Natural killer cell treated with Interleukin-12 subunit alpha and Interleukin-12 subunit beta and Interleukin-15 and Interleukin-18, amount 100 ng/mL, for 72 hours (primary cell): ENCODE results near the gene PKN2. TPM values are rescaled to one million over a fixed set of nuclear protein-coding genes. Genes with fewer than 3 reads are reported as not detected.
"Not testable (repeated sequence)": the region's sequence is repeated elsewhere in the genome, so short reads cannot be mapped to it uniquely, and the experiment has no call there.

ENCODE experiments used
- ATAC-seq, 2 donors: fragments of 150-1000 bp; cut with Tn5 transposase in 1 of 2; sonication (Bioruptor Pico), chemical (Tn5 transposase) in 1 of 2; 2 replicates each; pipeline ENCODE4 v1.10.0; 2021
- DNase-seq: peaks from one replicate; pipeline ENCODE4 v3.0.0; 2022; ENCODE audit warnings: low spot score
- H3K27ac Mint-ChIP-seq, 2 donors: 1 replicate in 1 of 2; 2 replicates in 1 of 2; pipeline ENCODE4 v1.8.0; 2022; ENCODE audit warnings: mixed read lengths in 2 of 2, mild to moderate bottlenecking in 1 of 2, moderate library complexity in 1 of 2
- H3K27me3 Mint-ChIP-seq, 2 donors: 1 replicate in 1 of 2; 2 replicates in 1 of 2; pipeline ENCODE4 v1.8.0; 2022; ENCODE audit warnings: mixed read lengths in 2 of 2
- H3K36me3 Mint-ChIP-seq: one replicate; pipeline ENCODE4 v1.8.0; 2022; ENCODE audit warnings: mixed read lengths
- H3K4me1 Mint-ChIP-seq, 2 donors: 1 replicate in 1 of 2; 2 replicates in 1 of 2; pipeline ENCODE4 v1.8.0; 2022; ENCODE audit warnings: low read depth in 2 of 2, mixed read lengths in 2 of 2, mild to moderate bottlenecking in 1 of 2
- H3K4me3 Mint-ChIP-seq: one replicate; pipeline ENCODE4 v1.8.0; 2022; ENCODE audit warnings: mixed read lengths
- H3K9me3 Mint-ChIP-seq: 2 replicates; pipeline ENCODE4 v1.8.0; 2022; ENCODE audit warnings: mixed read lengths
- total RNA-seq, 2 donors: library from RNA; stranded (reverse); gene quantifications; one replicate each; pipeline ENCODE4 v1.2.3, GENCODE V29; 2022

Gene PKN2
- total RNA-seq, 2 donors from 2014 or later, result 29.2 to 43.7 TPM

DNA sequence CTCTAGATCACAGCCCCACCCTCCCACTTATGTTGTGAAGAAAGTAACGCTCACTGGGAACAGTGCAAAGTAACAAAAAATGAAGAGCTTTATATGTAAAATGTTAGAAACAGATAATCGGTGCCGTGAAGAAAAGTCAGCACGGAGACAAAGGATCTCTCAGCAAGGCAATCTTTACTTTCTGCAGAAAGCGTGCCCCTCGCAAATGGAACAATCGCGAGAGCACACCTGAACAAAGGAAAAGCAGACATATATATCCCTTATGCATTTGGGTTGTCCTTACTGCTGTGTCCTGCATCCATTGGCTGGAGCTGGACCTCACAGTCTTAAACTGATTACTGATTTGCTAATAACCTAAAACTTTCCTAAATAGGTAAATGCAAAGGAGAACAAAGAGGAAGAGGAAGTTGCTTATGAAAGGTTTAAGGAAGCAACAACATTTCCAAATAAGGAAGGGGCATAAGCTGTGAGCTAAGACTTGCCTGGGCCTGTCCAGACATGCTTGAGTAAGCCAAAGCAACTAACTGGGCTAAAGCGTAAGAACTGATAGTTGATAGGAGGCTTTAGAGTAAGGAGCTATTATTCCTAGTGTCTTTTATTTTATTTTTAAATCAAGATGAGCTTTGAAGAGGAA, 117.6 kb downstream of the PKN2 start:
- Mint-ChIP-seq H3K9me3 (no peaks in the 10 kb centered on the region), H3K27ac (peak overlapping the region in 1 of 2 donors; percentile 13), H3K36me3 (peaks cover 13% of the 10 kb centered on the region), H3K4me1 (peaks cover 0 to 5% of the 10 kb centered on the region in 2 donors), H3K27me3 (no peaks in the 10 kb centered on the region), H3K4me3 (no peak overlapping the region)
- no peak for ATAC-seq
- DNase-seq, result no peak

DNA sequence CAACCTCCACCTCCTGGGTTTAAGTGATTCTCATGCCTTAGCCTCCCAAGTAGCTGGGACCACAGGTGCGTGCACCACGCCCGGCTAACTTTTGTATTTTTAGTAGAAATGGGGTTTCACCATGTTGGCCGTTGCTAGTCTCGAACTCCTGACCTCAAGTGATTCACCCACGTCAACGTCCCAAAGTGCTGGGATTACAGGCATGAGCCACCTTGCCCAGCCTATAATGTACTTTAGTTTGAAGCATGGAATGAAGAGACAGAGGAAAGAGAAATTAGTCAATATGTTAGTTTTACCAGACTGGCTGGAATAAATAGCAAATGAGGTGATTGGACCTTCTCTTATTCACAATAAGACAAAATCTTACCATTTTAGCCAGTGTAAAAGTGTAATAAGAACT, 118.3 kb downstream of the PKN2 start:
- no peaks in the 10 kb centered on the region for H3K27me3 Mint-ChIP-seq
- H3K4me3 Mint-ChIP-seq, result no peak overlapping the region
- no peak overlapping the region for H3K27ac Mint-ChIP-seq
- DNase-seq, result no peak
- no peaks in the 10 kb centered on the region for H3K9me3 Mint-ChIP-seq
- peaks cover 0 to 5% of the 10 kb centered on the region in 2 donors for H3K4me1 Mint-ChIP-seq
- H3K36me3 Mint-ChIP-seq, result peaks cover 13% of the 10 kb centered on the region
- no peak for ATAC-seq

DNA sequence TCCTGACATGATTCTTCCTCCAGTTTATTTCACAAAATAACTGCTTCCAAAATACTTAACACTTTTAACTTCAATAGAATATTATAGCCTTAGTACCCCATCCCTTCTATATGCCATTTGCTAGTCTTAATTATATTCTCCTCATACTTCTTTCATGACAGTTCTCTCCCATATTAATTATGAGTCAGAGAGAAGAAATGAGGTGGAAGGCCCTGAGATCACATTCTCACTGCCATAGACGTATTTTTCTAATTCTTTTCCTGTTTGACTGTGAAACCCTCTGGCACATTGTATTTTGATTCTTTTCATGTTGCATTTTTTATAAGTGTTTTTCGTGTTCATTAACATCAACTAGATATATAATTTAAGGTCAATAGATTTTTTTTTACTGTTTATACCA, 118.9 kb downstream of the PKN2 start:
- no peaks in the 10 kb centered on the region for H3K27me3 Mint-ChIP-seq
- H3K4me1 Mint-ChIP-seq, result peaks cover 0 to 5% of the 10 kb centered on the region in 2 donors
- H3K36me3 Mint-ChIP-seq, result peaks cover 13% of the 10 kb centered on the region
- no peak for DNase-seq
- no peak for ATAC-seq
- H3K4me3 Mint-ChIP-seq, result no peak overlapping the region
- no peak overlapping the region for H3K27ac Mint-ChIP-seq
- no peaks in the 10 kb centered on the region for H3K9me3 Mint-ChIP-seq

DNA sequence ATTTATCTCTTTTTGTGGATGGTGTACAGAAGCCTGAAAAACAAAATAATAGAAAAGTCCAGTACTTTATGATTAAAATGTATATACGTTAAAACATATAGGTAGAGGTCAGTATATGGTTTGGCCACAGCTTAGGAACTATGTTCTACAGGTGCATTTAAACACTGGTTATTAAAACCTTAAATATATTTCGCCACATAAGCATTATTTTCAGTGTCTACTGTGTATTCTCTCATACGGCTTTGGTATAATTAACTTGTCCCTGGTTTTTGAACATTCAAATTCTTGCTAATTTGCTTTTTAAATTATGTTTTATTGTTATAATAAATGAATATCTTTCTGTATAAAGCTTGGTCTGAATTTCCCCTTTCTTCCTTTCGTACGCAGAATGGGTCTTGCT, 119.4 kb downstream of the PKN2 start:
- Mint-ChIP-seq H3K27me3 (no peaks in the 10 kb centered on the region), H3K9me3 (no peaks in the 10 kb centered on the region), H3K4me3 (no peak overlapping the region), H3K36me3 (peaks cover 13% of the 10 kb centered on the region), H3K4me1 (peaks cover 0 to 5% of the 10 kb centered on the region in 2 donors), H3K27ac (no peak overlapping the region)
- no peak for DNase-seq
- ATAC-seq, result no peak

DNA sequence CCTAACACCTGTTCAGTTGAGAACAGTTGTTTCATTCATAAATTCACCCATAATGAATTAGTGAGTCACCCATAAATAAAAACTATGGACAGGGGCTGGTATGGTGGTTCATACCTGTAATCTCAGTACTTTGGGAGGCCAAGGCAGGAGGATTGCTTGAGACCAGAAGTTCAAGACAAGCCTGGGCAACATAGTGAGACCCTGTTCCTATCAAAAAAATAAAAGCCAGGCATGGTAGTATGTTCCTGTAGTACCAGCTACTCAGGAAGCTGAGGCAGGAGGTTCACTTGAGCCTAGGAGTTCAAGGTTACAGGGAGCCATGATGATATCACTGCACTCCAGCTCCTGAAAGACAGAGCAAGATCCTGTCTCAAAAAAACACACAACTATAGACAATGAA, 128.3 kb downstream of the PKN2 start:
- Mint-ChIP-seq H3K27ac (no peak overlapping the region), H3K27me3 (no peaks in the 10 kb centered on the region), H3K4me3 (no peak overlapping the region), H3K9me3 (no peaks in the 10 kb centered on the region), H3K36me3 (peaks cover 12% of the 10 kb centered on the region), H3K4me1 (no peaks in the 10 kb centered on the region)
- DNase-seq (no peak), ATAC-seq (no peak)

DNA sequence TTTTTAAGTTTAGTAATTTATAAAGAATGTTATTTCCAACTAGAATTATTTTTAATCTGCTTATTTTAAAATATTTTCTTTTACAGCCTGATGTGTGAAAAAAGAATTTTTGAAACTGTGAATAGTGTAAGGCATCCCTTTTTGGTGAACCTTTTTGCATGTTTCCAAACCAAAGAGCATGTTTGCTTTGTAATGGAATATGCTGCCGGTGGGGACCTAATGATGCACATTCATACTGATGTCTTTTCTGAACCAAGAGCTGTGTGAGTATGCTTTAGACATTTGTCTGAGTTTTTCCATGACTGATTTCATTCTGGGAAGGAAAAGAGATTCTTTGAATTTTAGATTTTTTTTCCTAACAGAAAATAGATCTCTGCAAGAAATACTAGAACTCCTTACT, 129.4 kb downstream of the PKN2 start:
- DNase-seq (no peak), ATAC-seq (no peak)
- H3K9me3 Mint-ChIP-seq, result no peaks in the 10 kb centered on the region
- H3K4me1 Mint-ChIP-seq, result no peaks in the 10 kb centered on the region
- H3K27ac Mint-ChIP-seq, result no peak overlapping the region
- H3K36me3 Mint-ChIP-seq, result peaks cover 12% of the 10 kb centered on the region
- no peak overlapping the region for H3K4me3 Mint-ChIP-seq
- H3K27me3 Mint-ChIP-seq, result no peaks in the 10 kb centered on the region

DNA sequence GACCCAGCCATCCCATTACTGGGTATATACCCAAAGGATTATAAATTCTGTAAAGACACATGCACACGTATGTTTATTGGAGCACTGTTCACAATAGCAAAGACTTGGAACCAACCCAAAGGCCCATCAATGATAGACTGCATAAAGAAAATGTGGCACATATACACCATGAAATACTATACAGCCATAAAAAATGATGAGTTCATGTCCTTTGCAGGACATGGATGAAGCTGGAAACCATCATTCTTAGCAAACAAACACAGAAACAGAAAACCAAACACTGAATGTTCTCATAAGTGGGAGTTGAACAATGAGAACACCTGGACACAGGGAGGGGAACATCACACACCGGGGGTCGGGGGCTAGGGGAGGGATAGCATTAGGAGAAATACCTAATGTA, 135.6 kb downstream of the PKN2 start:
- H3K36me3 Mint-ChIP-seq, H3K27me3 Mint-ChIP-seq, H3K4me3 Mint-ChIP-seq, ATAC-seq, DNase-seq, H3K27ac Mint-ChIP-seq, H3K9me3 Mint-ChIP-seq, H3K4me1 Mint-ChIP-seq: not testable (repeated sequence)

DNA sequence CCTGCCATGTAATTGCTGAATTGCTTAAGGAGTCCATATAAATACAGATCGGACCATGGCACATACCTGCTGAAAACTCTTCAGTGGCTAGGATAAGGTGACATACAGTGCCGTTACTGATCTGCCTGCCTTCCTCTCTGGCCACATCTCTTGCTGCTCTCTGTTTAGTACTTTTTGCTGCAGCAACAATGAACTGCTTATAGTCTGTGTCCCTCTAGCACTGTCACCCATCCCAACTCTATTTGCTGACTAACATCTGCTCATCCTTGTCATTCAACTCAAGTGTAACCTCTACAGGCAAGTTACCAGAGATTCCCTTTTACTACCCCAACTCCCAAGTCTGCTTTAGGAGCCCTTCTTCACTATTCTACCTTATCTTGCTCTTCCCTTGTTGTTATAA, 141.6 kb downstream of the PKN2 start:
- Mint-ChIP-seq H3K4me1 (no peaks in the 10 kb centered on the region), H3K9me3 (no peaks in the 10 kb centered on the region), H3K4me3 (no peak overlapping the region), H3K27ac (no peak overlapping the region), H3K36me3 (peaks cover 6% of the 10 kb centered on the region), H3K27me3 (no peaks in the 10 kb centered on the region)
- no peak for DNase-seq
- no peak for ATAC-seq

DNA sequence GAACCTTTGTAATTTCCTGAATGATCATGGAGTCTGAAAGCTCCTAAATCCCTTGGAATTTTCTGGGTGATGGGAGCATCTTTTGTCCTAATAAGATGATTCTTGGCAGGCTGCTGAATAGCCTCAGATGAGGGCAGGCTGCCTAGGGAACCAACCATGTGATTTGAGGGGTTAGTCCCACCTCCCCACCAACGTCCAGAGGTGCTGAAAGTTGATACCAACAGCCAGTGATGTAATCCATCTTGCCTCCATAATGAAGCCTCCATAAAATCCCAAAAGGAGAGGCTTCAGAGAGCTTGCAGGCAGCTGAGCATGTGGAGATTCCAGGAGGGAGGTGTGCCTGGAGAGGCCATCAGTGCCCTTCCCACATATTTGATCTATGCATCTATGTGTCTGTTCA, 163.6 kb downstream of the PKN2 start:
- Mint-ChIP-seq H3K4me3 (no peak overlapping the region), H3K9me3 (no peaks in the 10 kb centered on the region), H3K36me3 (no peaks in the 10 kb centered on the region), H3K4me1 (no peaks in the 10 kb centered on the region), H3K27me3 (no peaks in the 10 kb centered on the region), H3K27ac (no peak overlapping the region)
- ATAC-seq, result no peak
- DNase-seq, result no peak

DNA sequence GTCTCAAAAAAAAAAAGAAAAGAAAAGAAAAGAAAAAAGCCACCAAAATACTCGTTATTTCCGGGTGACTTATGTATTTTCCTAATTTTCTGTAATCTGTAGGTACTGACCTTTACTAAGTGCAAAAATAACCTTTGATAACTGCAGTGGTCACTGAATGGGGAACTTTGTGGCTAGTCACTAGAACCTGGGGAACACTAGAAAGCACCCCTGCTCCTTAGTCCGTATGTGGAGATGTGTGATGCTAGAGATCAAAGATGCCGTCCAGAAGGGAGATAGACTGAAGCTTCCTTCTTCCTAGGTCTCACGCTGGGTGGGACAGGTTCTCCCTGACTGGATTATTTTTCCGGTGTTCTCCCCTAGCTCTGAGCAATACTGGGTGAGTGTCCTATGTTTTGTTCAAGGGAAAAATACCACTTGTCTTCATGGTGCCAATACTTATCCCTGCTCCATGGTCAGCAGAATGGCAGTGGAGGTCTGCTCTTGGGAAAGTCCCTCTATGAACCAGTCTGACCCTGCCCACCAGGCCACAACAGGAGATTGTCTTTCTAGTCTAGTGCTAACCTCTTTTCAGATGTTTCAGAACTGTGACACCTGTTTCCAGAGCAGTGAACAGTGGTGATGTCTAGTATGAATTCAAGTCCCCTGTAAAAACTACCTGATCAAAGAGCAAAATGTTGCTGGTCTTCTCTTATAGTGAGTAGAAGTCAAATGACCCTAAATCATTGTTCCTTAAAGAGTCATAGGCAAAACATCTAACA, 167.4 kb downstream of the PKN2 start:
- H3K27me3 Mint-ChIP-seq, result no peaks in the 10 kb centered on the region
- no peak for ATAC-seq
- H3K36me3 Mint-ChIP-seq, result peaks cover 10% of the 10 kb centered on the region
- no peaks in the 10 kb centered on the region for H3K9me3 Mint-ChIP-seq
- no peak for DNase-seq
- no peak overlapping the region for H3K27ac Mint-ChIP-seq
- no peak overlapping the region for H3K4me3 Mint-ChIP-seq
- H3K4me1 Mint-ChIP-seq, result peaks cover 0 to 3% of the 10 kb centered on the region in 2 donors

DNA sequence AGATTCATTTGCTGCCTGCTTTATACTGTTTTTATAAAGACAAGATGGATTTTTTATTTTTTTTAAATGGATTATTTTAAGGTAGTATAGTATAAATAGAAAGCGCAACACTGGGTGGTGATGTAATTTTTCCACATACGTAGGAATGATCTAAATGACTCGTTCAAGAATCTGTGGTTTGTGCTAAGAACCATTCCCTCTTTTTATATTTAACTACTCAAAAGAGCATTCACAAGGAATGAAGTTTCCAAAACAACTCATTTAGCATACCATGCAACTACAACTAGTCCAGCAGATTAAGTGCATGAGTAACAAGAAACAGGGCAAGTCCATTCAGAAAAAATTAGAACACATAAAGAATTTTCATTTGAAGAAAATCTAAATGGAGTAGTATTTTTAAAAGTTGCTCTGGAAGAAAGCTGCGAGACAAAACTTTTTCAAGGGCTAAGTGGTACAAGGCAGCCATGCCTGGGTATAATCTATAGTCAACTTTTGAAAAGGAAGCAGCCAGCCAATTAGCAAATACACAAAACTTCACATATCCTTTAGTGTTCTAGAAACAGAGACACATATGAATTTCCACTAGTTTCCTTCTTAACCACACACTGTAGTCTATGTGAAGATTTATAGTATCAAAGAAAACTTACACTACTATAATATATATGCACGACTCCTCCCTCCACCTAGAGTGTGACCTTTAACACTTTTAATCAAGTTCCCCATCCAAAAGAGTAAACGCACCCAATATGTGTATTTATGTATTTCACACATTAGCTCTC, 183.9 kb downstream of the PKN2 start:
- Mint-ChIP-seq H3K27ac (peak overlapping the region; percentile 14 to 40), H3K4me1 (peaks cover 29 to 30% of the 10 kb centered on the region in 2 donors), H3K27me3 (no peaks in the 10 kb centered on the region), H3K9me3 (no peaks in the 10 kb centered on the region), H3K4me3 (peak overlapping the region; percentile 30), H3K36me3 (peaks cover 5% of the 10 kb centered on the region)
- ATAC-seq (peak in 1 of 2 donors; percentile 49), DNase-seq (no peak)

DNA sequence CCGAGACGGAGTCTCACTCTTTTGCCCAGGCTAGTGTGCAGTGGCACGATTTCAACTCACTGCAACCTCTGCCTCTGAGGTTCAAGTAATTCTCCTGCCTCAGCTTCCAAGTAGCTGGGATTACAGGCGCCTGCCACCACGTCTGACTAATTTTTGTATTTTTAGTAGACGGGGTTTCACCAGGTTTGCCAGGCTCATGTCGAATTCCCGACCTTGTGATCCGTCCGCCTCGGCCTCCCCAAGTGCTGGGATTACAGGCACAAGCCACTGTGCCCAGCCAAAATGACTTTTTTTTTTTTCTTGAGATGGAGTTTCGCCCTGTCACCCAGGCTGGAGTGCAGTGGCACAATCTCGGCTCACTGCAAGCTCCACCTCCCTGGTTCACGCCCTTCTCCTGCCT, 185.6 kb downstream of the PKN2 start:
- not testable (repeated sequence) for ATAC-seq, H3K9me3 Mint-ChIP-seq, H3K36me3 Mint-ChIP-seq, H3K27me3 Mint-ChIP-seq, H3K4me3 Mint-ChIP-seq, H3K27ac Mint-ChIP-seq, DNase-seq
- peaks cover 32 to 39% of the 10 kb centered on the region in 2 donors for H3K4me1 Mint-ChIP-seq

DNA sequence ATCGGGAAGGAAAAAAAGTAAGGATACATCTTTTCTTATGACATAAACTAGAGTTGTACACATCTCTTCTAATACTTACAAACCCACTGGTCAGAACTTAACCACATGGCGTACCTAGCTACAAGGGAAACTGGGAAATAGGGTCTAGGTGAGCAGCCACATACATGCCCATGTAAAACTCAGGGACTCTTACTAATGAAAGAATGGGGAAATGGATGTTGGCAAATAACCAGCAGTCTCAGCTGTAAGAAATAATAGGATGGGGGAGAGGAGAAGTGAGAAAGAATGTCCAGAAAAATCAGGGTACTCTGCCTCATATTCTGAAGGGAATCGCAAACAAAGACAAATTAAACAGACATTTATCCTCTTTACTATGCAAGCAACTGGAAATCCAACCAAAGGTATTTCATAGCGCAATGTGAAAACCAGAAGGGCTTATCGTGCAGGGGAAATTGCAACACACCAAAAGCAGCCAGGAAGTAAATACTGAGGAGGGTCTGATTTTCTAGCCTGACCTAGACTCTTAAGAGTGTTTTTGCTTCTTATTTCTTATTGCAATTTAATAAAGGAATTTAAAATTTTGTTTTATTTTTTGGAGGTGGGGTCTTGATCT, 189.8 kb downstream of the PKN2 start:
- peak overlapping the region in 1 of 2 donors; percentile 3 for H3K27ac Mint-ChIP-seq
- DNase-seq (no peak), ATAC-seq (no peak)
- H3K9me3 Mint-ChIP-seq, result no peaks in the 10 kb centered on the region
- H3K4me1 Mint-ChIP-seq, result peaks cover 21 to 23% of the 10 kb centered on the region in 2 donors
- peak overlapping the region; percentile 5 for H3K4me3 Mint-ChIP-seq
- no peaks in the 10 kb centered on the region for H3K27me3 Mint-ChIP-seq
- H3K36me3 Mint-ChIP-seq, result no peaks in the 10 kb centered on the region

DNA sequence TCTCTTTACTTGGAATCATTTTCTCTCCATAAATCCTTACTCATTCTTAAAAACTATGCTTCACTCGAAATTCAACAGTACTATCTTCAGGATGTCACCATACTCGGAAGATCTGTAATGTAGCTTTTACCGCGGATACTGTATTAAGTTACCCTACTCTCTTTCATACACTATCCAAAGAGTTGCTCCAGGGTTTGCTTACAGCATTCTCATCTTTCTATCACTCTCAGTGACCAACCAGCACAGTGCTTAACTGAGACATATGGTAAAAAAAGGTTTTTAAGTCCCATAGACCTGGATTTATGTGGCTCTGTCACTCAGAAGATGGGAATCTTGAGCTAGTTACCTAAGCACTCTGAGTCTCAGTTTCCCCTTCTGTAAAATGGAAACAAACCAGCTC, 191.5 kb downstream of the PKN2 start:
- H3K4me1 Mint-ChIP-seq, result peaks cover 16 to 22% of the 10 kb centered on the region in 2 donors
- ATAC-seq (no peak), DNase-seq (no peak)
- H3K27me3 Mint-ChIP-seq, result no peaks in the 10 kb centered on the region
- no peaks in the 10 kb centered on the region for H3K9me3 Mint-ChIP-seq
- H3K27ac Mint-ChIP-seq, result no peak overlapping the region
- H3K4me3 Mint-ChIP-seq, result no peak overlapping the region
- no peaks in the 10 kb centered on the region for H3K36me3 Mint-ChIP-seq
